K562 (cell line): ENCODE data around the gene EIPR1. TPM values are rescaled to one million over a fixed set of nuclear protein-coding genes. Genes with fewer than 3 reads are reported as not detected.

ENCODE experiments used
- HDAC2 ChIP-seq: fragments of 450-650 bp; IDR thresholded peaks from 2 replicates; pipeline ENCODE4 v1.6.1; 2016; ENCODE audit warnings: mild to moderate bottlenecking
- NR2C2 ChIP-seq, 2 experiments: fragments of 200-800 bp in 1 of 2; sonication (Bioruptor generic) in 1 of 2; sonication (generic) in 1 of 2; formaldehyde crosslinking in 1 of 2; IDR thresholded peaks; 2 replicates each; pipeline versions ENCODE4 v1.6.1 to v1.8.0; 2016 to 2022; ENCODE audit warnings: mild to moderate bottlenecking in 1 of 2, missing compliant biosample characterization in 1 of 2, missing genetic modification characterization in 1 of 2, missing genetic modification reagents in 1 of 2
- SRSF9 ChIP-seq: fragments of 200-400 bp; formaldehyde crosslinking; IDR thresholded peaks from 2 replicates; pipeline ENCODE4 v1.6.1; 2017; ENCODE audit warnings: low read depth, low read length, borderline replicate concordance
- ZFP30 ChIP-seq: fragments of 250-450 bp; sonication (Bioruptor Pico); IDR thresholded peaks from 2 replicates; pipeline ENCODE4 v1.8.0; 2022; ENCODE audit warnings: moderate library complexity, mild to moderate bottlenecking, inconsistent platforms, borderline replicate concordance
- ZNF586 ChIP-seq: fragments of 450-650 bp; formaldehyde crosslinking; conservative IDR thresholded peaks from 2 replicates; pipeline ENCODE4 v1.4.0; 2020; ENCODE audit warnings: mild to moderate bottlenecking, moderate library complexity
- ZZZ3 ChIP-seq: fragments of 450-650 bp; IDR thresholded peaks from 2 replicates; pipeline ENCODE4 v1.6.1; 2016; ENCODE audit warnings: antibody characterized with exemption, mild to moderate bottlenecking, moderate library complexity
- polyA plus RNA-seq, 8 experiments: library from polyadenylated mRNA; depleted of rRNA in 4 of 8; stranded (reverse) in 5 of 8; unstranded in 3 of 8; fragments of >200 nt; fragmentation: Nextera tagmentation in 2 of 8; fragmentation: Illumina TruSeq in 1 of 8; extraction: Ambion mirVana in 2 of 8; extraction: Trizol in 1 of 8; gene quantifications; 2 replicates each; pipeline versions ENCODE4 v1.2.1 to v1.2.3, GENCODE V29; 2011 to 2014; ENCODE audit warnings: inconsistent platforms in 1 of 8, missing spikeins in 1 of 8
- total RNA-seq, 7 experiments: library from RNA; depleted of rRNA in 6 of 7; stranded (reverse); fragments of >200 nt in 6 of 7; fragmentation: Illumina TruSeq in 2 of 7; extraction: Trizol in 2 of 7; gene quantifications; 2 replicates each; pipeline versions ENCODE4 v1.2.1 to v1.2.3, GENCODE V29; 2011 to 2021; ENCODE audit warnings: low replicate concordance in 1 of 7
- TF ChIP-seq, protein P1 (sequence below), 2 experiments: IDR thresholded peaks in 1 of 2; conservative IDR thresholded peaks in 1 of 2; 2 replicates each; pipeline ENCODE4 v1.6.1; 2016; ENCODE audit warnings: low read depth in 2 of 2, mild to moderate bottlenecking in 1 of 2, missing compliant biosample characterization in 1 of 2, missing genetic modification characterization in 1 of 2, moderate library complexity in 1 of 2

Gene EIPR1
- total and polyA plus RNA-seq, 9 of the 15 experiments (the other 6 are each of a cell fraction or from before 2014, with no cell fraction given), result 19.9 to 54.4 (median 35.9) TPM

GRCh38 chr2:3303583-3304406 is 73.8 kb downstream of the EIPR1 start (continued):
- TF ChIP-seq, protein P1, sequence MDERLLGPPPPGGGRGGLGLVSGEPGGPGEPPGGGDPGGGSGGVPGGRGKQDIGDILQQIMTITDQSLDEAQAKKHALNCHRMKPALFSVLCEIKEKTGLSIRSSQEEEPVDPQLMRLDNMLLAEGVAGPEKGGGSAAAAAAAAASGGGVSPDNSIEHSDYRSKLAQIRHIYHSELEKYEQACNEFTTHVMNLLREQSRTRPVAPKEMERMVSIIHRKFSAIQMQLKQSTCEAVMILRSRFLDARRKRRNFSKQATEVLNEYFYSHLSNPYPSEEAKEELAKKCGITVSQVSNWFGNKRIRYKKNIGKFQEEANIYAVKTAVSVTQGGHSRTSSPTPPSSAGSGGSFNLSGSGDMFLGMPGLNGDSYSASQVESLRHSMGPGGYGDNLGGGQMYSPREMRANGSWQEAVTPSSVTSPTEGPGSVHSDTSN (CRISPR knock-in tag; IDR thresholded peaks at IDR 0.05; ENCODE audit: low read depth), result no peak
- TF ChIP-seq, protein P1 (tag; conservative IDR thresholded peaks at IDR 0.05; ENCODE audit: low read depth), result no peak
- no peak for TF ChIP-seq SRSF9
- no peak for TF ChIP-seq ZNF586 (CRISPR knock-in tag)
- TF ChIP-seq ZZZ3, result no peak
- TF ChIP-seq HDAC2, result no peak
- no peak for TF ChIP-seq NR2C2 (CRISPR knock-in tag; IDR thresholded peaks at IDR 0.05)
- no peak for TF ChIP-seq NR2C2 (tag; IDR thresholded peaks at IDR 0.05)
- TF ChIP-seq ZFP30 (CRISPR knock-in tag), result no peak
